ENCODE results near the gene ABCA10.

Gene ABCA10

GRCh38 chr17:69123626-69124025, 105.0 kb downstream of the ABCA10 start:
- Histone ChIP-seq H3K9me3 (ENCODE audit: control insufficient read depth, low read length) (no peaks in the 10 kb centered on the region), H3K27me3 (ENCODE audit: control insufficient read depth, insufficient read depth, low read length) (no peaks in the 10 kb centered on the region), H3K4me3 (ENCODE audit: low read depth, low read length) (no peak overlapping the region), H2AFZ (no peak overlapping the region), H3K4me2 (ENCODE audit: low read length) (no peak overlapping the region), H3K79me2 (no peaks in the 10 kb centered on the region), H3K36me3 (ENCODE audit: control insufficient read depth, insufficient read depth, low read length) (no peaks in the 10 kb centered on the region), H3K4me1 (no peaks in the 10 kb centered on the region), H3K9ac (no peak overlapping the region), H3K27ac (no peak overlapping the region)
- no peak for TF ChIP-seq CTCF (IDR thresholded peaks at IDR 0.05)

DNA sequence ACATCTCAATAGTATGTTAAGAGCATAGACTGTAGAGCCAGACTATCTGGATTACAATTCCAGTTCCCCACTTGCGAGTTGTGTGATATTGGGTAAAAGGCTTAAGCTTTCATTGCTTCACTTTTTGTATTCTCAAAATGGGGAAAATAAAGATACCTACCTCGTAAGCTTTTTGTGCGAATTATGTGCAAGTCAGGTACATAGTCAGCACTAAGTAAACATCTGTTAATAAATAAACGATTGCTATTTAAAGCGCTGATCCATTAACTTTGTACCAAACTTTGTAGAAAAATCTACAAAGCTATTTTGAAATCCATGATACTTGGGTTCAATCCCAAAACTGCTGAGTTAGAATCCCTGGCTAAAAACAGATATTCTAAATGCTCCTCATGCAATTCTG, 106.6 kb downstream of the ABCA10 start:
- H3K4me2 ChIP-seq (ENCODE audit: low read length): no peak overlapping the region
- H3K27me3 ChIP-seq (ENCODE audit: control insufficient read depth, insufficient read depth, low read length): no peaks in the 10 kb centered on the region
- no peak for TF ChIP-seq CTCF (IDR thresholded peaks at IDR 0.05)
- H3K4me1 ChIP-seq: no peaks in the 10 kb centered on the region
- no peaks in the 10 kb centered on the region for H3K36me3 ChIP-seq (ENCODE audit: control insufficient read depth, insufficient read depth, low read length)
- H2AFZ ChIP-seq: no peak overlapping the region
- H3K9ac ChIP-seq: no peak overlapping the region
- H3K79me2 ChIP-seq: no peaks in the 10 kb centered on the region
- no peak overlapping the region for H3K4me3 ChIP-seq (ENCODE audit: low read depth, low read length)
- H3K27ac ChIP-seq: no peak overlapping the region
- H3K9me3 ChIP-seq (ENCODE audit: control insufficient read depth, low read length): no peaks in the 10 kb centered on the region

- no peak for TF ChIP-seq CTCF (IDR thresholded peaks at IDR 0.05)
- H3K4me2 ChIP-seq (ENCODE audit: low read length): no peak overlapping the region
These were observed 110.5 kb downstream of the ABCA10 start for GRCh38 chr17:69117855-69118784.

GRCh38 chr17:69111794-69112193, 116.8 kb downstream of the ABCA10 start:
- H3K36me3 ChIP-seq (ENCODE audit: control insufficient read depth, insufficient read depth, low read length): no peaks in the 10 kb centered on the region
- no peak for TF ChIP-seq CTCF (IDR thresholded peaks at IDR 0.05)

More at GRCh38 chr17:69117855-69118784, 110.5 kb downstream of the ABCA10 start:
- Histone ChIP-seq H3K36me3 (ENCODE audit: control insufficient read depth, insufficient read depth, low read length) (no peaks in the 10 kb centered on the region), H3K79me2 (no peaks in the 10 kb centered on the region), H2AFZ (no peak overlapping the region), H3K4me1 (no peaks in the 10 kb centered on the region), H3K9ac (no peak overlapping the region), H3K9me3 (ENCODE audit: control insufficient read depth, low read length) (no peaks in the 10 kb centered on the region), H3K27ac (no peak overlapping the region), H3K27me3 (ENCODE audit: control insufficient read depth, insufficient read depth, low read length) (no peaks in the 10 kb centered on the region), H3K4me3 (ENCODE audit: low read depth, low read length) (no peak overlapping the region)

More at GRCh38 chr17:69111794-69112193, 116.8 kb downstream of the ABCA10 start:
- Histone ChIP-seq H3K79me2 (no peaks in the 10 kb centered on the region), H3K4me1 (no peaks in the 10 kb centered on the region), H3K4me2 (ENCODE audit: low read length) (no peak overlapping the region), H2AFZ (no peak overlapping the region), H3K4me3 (ENCODE audit: low read depth, low read length) (no peak overlapping the region), H3K9me3 (ENCODE audit: control insufficient read depth, low read length) (no peaks in the 10 kb centered on the region), H3K27ac (no peak overlapping the region), H3K27me3 (ENCODE audit: control insufficient read depth, insufficient read depth, low read length) (no peaks in the 10 kb centered on the region), H3K9ac (no peak overlapping the region)

Measured in parathyroid adenoma (tissue), 2 donors.